Ishikawa (cell line): Measurements from ENCODE around the gene LYRM1.

Experiments used
- CREB1 ChIP-seq: IDR thresholded peaks from 2 replicates; pipeline ENCODE4 v1.6.1; 2012; ENCODE audit warnings: low read depth
- EGR1 ChIP-seq: IDR thresholded peaks from 2 replicates; pipeline ENCODE4 v1.6.1; 2012
- EP300 ChIP-seq: IDR thresholded peaks from 2 replicates; pipeline ENCODE4 v1.6.1; 2012; ENCODE audit warnings: borderline replicate concordance
- FOXM1 ChIP-seq: IDR thresholded peaks from 2 replicates; pipeline ENCODE4 v1.6.1; 2012; ENCODE audit warnings: low read depth, borderline replicate concordance
- NFIC ChIP-seq: IDR thresholded peaks from 2 replicates; pipeline ENCODE4 v1.6.1; 2012
- RAD21 ChIP-seq: IDR thresholded peaks from 2 replicates; pipeline ENCODE4 v1.6.1; 2012; ENCODE audit warnings: low read depth
- TAF1 ChIP-seq: IDR thresholded peaks from 2 replicates; pipeline ENCODE4 v1.6.1; 2012; ENCODE audit warnings: low read depth, mild to moderate bottlenecking
- TCF12 ChIP-seq: IDR thresholded peaks from 2 replicates; pipeline ENCODE4 v1.6.1; 2012; ENCODE audit warnings: low read depth
- TEAD4 ChIP-seq: IDR thresholded peaks from 2 replicates; pipeline ENCODE4 v1.6.1; 2012
- YY1 ChIP-seq: IDR thresholded peaks from 2 replicates; pipeline ENCODE4 v1.6.1; 2012; ENCODE audit warnings: low read depth
- ZBTB7A ChIP-seq: IDR thresholded peaks from 2 replicates; pipeline ENCODE4 v1.6.1; 2012; ENCODE audit warnings: low read depth
- TF ChIP-seq, protein P1 (sequence below): IDR thresholded peaks from 2 replicates; pipeline ENCODE4 v1.6.1; 2012; ENCODE audit warnings: low read depth, mild to moderate bottlenecking
- TF ChIP-seq, protein P2 (sequence below): IDR thresholded peaks from 2 replicates; pipeline ENCODE4 v1.6.1; 2012
- TF ChIP-seq, protein P3 (sequence below): IDR thresholded peaks from 2 replicates; pipeline ENCODE4 v1.6.1; 2012

LYRM1 gene

DNA sequence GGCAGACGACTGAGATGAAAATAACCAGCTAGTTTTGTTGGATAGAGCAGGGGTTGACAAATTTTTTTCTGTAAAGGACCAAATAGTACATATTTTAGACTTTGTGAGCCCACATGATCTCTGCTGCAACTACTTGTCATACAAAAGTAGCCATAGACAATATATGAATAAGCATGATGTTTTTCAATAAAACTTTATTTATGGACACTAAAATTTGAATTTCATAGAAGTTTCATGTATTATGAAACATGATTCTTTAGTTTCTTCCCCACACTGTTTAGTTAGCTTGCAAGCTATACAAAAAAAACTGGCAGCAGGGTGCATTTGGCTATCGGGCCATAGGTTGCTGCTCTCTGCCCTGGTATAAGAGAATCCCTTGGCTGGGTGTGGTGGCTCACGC, 56.6 kb downstream of the LYRM1 start:
- TF ChIP-seq TAF1 (no peak), FOXM1 (no peak), CREB1 (no peak), EGR1 (no peak), RAD21 (no peak), ZBTB7A (no peak), TEAD4 (no peak), TCF12 (no peak)
- TF ChIP-seq, protein P1, sequence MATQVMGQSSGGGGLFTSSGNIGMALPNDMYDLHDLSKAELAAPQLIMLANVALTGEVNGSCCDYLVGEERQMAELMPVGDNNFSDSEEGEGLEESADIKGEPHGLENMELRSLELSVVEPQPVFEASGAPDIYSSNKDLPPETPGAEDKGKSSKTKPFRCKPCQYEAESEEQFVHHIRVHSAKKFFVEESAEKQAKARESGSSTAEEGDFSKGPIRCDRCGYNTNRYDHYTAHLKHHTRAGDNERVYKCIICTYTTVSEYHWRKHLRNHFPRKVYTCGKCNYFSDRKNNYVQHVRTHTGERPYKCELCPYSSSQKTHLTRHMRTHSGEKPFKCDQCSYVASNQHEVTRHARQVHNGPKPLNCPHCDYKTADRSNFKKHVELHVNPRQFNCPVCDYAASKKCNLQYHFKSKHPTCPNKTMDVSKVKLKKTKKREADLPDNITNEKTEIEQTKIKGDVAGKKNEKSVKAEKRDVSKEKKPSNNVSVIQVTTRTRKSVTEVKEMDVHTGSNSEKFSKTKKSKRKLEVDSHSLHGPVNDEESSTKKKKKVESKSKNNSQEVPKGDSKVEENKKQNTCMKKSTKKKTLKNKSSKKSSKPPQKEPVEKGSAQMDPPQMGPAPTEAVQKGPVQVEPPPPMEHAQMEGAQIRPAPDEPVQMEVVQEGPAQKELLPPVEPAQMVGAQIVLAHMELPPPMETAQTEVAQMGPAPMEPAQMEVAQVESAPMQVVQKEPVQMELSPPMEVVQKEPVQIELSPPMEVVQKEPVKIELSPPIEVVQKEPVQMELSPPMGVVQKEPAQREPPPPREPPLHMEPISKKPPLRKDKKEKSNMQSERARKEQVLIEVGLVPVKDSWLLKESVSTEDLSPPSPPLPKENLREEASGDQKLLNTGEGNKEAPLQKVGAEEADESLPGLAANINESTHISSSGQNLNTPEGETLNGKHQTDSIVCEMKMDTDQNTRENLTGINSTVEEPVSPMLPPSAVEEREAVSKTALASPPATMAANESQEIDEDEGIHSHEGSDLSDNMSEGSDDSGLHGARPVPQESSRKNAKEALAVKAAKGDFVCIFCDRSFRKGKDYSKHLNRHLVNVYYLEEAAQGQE = no peak
- TF ChIP-seq, protein P2, sequence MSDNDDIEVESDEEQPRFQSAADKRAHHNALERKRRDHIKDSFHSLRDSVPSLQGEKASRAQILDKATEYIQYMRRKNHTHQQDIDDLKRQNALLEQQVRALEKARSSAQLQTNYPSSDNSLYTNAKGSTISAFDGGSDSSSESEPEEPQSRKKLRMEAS = no peak
- TF ChIP-seq, protein P3, sequence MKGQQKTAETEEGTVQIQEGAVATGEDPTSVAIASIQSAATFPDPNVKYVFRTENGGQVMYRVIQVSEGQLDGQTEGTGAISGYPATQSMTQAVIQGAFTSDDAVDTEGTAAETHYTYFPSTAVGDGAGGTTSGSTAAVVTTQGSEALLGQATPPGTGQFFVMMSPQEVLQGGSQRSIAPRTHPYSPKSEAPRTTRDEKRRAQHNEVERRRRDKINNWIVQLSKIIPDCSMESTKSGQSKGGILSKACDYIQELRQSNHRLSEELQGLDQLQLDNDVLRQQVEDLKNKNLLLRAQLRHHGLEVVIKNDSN = no peak

DNA sequence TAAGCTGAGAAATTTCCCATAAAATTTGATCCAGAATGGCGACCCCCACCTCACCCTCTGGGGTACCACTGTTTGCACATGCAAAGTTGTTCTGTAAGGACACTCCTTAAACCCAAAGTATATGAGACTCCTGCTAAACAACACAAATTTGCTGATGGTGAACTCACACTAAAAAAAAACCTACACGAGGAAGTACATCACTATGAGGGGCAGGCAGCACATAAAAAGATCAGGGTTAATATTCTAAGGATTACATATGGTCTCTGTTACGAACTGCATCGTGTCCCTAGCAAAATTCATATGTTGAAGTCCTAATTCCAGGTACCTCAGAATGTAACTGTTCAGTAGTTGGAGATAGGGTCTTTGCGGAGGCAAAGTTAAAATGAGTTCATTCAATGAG, 60.3 kb downstream of the LYRM1 start:
- TF ChIP-seq, protein P3 = no peak
- TF ChIP-seq EP300 (no peak), YY1 (no peak), TAF1 (no peak), FOXM1 (no peak), TEAD4 (no peak)
- TF ChIP-seq, protein P1 = no peak
- TF ChIP-seq, protein P2 = no peak

DNA sequence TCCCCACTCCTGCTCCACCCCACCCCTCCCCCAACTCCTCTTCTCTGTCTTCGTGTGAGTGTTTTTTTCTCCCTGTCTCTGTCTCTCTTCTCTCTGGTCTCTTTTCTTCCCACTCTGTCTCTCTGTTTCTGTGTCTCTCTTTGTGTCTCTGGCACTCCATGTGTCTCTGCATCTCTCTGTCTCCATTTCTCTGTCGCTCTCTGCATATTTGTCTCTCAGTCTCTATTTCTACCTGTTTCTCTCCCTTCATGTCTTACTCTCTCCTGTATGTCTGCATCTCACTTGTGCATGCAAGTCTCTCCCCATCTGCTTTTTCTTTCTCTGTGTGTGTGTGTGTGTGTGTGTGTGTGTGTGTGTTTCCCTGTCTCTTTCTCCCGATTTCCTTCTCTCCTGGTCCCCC, 68.2 kb downstream of the LYRM1 start:
- no peak for TF ChIP-seq TEAD4
- TF ChIP-seq NFIC = no peak
- no peak for TF ChIP-seq ZBTB7A
- no peak for TF ChIP-seq RAD21
- no peak for TF ChIP-seq TCF12
- TF ChIP-seq EGR1 = no peak
- TF ChIP-seq, protein P3 = no peak

DNA sequence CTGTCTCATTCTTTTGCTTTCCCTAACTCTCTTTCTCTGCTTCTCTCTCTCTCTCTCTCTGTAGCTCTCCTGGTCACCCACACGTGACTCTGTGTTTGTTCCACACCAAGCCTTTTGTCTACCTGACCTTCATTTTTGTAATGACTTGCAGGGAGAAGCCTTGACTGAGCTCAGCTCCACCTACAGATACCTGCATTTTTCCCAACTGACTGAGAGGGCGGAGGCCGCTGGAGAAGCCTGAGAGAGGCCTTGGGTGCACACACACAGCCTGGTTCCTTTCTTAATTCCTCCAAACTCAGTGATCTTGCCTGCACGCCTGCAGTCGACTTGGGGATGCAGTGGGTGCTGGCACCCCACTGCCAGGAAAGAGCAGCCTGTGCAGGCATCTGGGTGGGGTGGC, 68.8 kb downstream of the LYRM1 start:
- TF ChIP-seq, protein P2 = no peak
- no peak for TF ChIP-seq FOXM1
- TF ChIP-seq EGR1 = no peak
- no peak for TF ChIP-seq TAF1

DNA sequence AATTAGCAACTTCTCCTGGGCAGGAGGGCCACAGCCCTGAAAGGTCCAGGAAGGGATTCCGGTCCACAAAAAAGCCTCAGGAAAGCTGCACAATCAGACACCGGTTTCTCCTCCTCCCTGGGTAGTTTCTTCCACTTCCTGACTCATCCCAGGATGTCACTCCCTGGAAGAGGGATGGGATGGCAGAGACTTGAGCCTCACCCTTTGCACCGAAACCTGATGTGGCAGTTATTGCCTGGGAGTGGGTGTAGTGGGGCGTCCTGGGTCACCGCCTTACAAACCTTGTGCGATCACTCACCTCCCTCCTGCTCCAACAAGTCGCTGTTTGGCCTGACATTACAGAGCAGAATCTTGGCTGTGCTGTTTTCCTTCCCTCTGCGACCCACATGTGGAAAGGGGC, 70.8 kb downstream of the LYRM1 start:
- TF ChIP-seq TEAD4 = no peak
- no peak for TF ChIP-seq TAF1
- no peak for TF ChIP-seq ZBTB7A
- TF ChIP-seq, protein P1 = no peak
